DND-41 (cell line): ENCODE measurements around the gene C6orf62.
"Not testable (repeated sequence)": the region's sequence is repeated elsewhere in the genome, so short reads cannot be mapped to it uniquely, and the experiment has no call there.

Source experiments
- ATAC-seq: fragments of 200-7000 bp; cut with Tn5 transposase; 3 replicates; pipeline ENCODE4 v1.9.1; 2021; ENCODE audit warnings: low read depth; ENCODE audit not compliant: insufficient read depth
- DNase-seq: peaks from one replicate; pipeline ENCODE4 v3.0.0-alpha.2; 2020
- H2AFZ ChIP-seq: 2 replicates; pipeline ENCODE4 v1.6.0; 2012; ENCODE audit warnings: low read depth, low read length
- H3K27ac ChIP-seq: 2 replicates; pipeline ENCODE4 v1.5.1; 2012; ENCODE audit warnings: low read length, inconsistent platforms
- H3K27me3 ChIP-seq: fragments of 200-600 bp; sonication (generic); 2 replicates; pipeline ENCODE4 v1.6.0; 2012; ENCODE audit warnings: low read length, mild to moderate bottlenecking, inconsistent platforms; ENCODE audit not compliant: insufficient read depth, poor library complexity
- H3K36me3 ChIP-seq: 2 replicates; pipeline ENCODE4 v1.5.1; 2012; ENCODE audit warnings: low read length, inconsistent platforms; ENCODE audit not compliant: insufficient read depth
- H3K4me1 ChIP-seq: 2 replicates; pipeline ENCODE4 v1.5.1; 2012; ENCODE audit warnings: mild to moderate bottlenecking, low read length; ENCODE audit not compliant: insufficient read depth
- H3K4me2 ChIP-seq: 2 replicates; pipeline ENCODE4 v1.6.0; 2012; ENCODE audit warnings: mild to moderate bottlenecking, moderate library complexity, low read length, inconsistent platforms; ENCODE audit not compliant: insufficient read depth
- H3K4me3 ChIP-seq, 2 experiments: fragments of 200-600 bp in 1 of 2; shearing (Covaris generic) in 1 of 2; 2 replicates each; pipeline ENCODE4 v1.5.1; 2012 to 2016; ENCODE audit warnings: inconsistent platforms in 2 of 2, low read length in 2 of 2, mild to moderate bottlenecking in 2 of 2, low read depth in 1 of 2, moderate library complexity in 1 of 2
- H3K79me2 ChIP-seq: 2 replicates; pipeline ENCODE4 v1.6.0; 2012; ENCODE audit warnings: low read length, inconsistent platforms; ENCODE audit not compliant: insufficient read depth
- H3K9ac ChIP-seq: 2 replicates; pipeline ENCODE4 v1.6.0; 2012; ENCODE audit warnings: low read depth, mild to moderate bottlenecking, inconsistent platforms, low read length, moderate library complexity
- H3K9me3 ChIP-seq: 2 replicates; pipeline ENCODE4 v1.5.1; 2012; ENCODE audit warnings: low read length, moderate library complexity, mild to moderate bottlenecking, inconsistent platforms; ENCODE audit not compliant: insufficient read depth, severe bottlenecking
- H4K20me1 ChIP-seq: 2 replicates; pipeline ENCODE4 v1.6.0; 2012; ENCODE audit warnings: low read length; ENCODE audit not compliant: insufficient read depth
- CTCF ChIP-seq: IDR thresholded peaks from 2 replicates; pipeline ENCODE4 v1.5.1; 2012; ENCODE audit warnings: borderline replicate concordance, low read length, moderate library complexity, mild to moderate bottlenecking; ENCODE audit not compliant: poor library complexity, severe bottlenecking; ENCODE audit errors: extremely low read depth
- EZH2 ChIP-seq: IDR thresholded peaks from 3 replicates; pipeline ENCODE4 v1.6.1; 2012; ENCODE audit warnings: borderline replicate concordance, low read depth, mild to moderate bottlenecking, moderate library complexity, low read length, inconsistent platforms; ENCODE audit not compliant: severe bottlenecking

C6orf62 gene

DNA sequence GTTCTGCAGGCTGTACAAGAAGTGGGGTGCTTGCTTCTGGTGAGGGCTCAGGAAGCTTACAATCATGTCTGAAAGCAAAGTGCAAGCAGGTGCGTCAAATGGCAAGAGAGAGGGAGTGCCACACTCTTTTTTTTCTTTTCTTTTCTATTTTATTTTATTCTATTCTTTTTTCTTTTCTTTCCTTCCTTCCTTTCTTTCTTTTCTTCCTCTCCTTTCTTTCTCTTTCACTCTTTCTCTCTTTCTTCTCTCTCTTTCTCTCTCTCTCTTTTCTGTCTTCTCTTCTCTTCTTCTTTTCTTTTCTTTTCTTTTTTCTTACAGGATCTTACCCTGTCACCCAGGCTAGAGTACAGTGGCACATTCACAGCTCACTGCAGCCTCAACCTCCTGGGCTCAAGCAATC lies 32.5 kb downstream of the C6orf62 start:
- H4K20me1 ChIP-seq, result no peaks in the 10 kb centered on the region
- H3K9ac ChIP-seq, result no peak overlapping the region
- no peaks in the 10 kb centered on the region for H3K9me3 ChIP-seq
- H3K27me3 ChIP-seq, result no peaks in the 10 kb centered on the region
- H3K4me3 ChIP-seq, result no peak overlapping the region
- no peaks in the 10 kb centered on the region for H3K79me2 ChIP-seq
- H3K36me3 ChIP-seq, result peaks cover 3% of the 10 kb centered on the region; the same call in 1 of the 2 replicates
- DNase-seq (no peak), ATAC-seq (no peak)
- TF ChIP-seq CTCF (no peak), EZH2 (no peak)
- H3K4me1 ChIP-seq, result no peaks in the 10 kb centered on the region
- no peak overlapping the region for H2AFZ ChIP-seq
- no peak overlapping the region for H3K27ac ChIP-seq
- no peak overlapping the region for H3K4me2 ChIP-seq

DNA sequence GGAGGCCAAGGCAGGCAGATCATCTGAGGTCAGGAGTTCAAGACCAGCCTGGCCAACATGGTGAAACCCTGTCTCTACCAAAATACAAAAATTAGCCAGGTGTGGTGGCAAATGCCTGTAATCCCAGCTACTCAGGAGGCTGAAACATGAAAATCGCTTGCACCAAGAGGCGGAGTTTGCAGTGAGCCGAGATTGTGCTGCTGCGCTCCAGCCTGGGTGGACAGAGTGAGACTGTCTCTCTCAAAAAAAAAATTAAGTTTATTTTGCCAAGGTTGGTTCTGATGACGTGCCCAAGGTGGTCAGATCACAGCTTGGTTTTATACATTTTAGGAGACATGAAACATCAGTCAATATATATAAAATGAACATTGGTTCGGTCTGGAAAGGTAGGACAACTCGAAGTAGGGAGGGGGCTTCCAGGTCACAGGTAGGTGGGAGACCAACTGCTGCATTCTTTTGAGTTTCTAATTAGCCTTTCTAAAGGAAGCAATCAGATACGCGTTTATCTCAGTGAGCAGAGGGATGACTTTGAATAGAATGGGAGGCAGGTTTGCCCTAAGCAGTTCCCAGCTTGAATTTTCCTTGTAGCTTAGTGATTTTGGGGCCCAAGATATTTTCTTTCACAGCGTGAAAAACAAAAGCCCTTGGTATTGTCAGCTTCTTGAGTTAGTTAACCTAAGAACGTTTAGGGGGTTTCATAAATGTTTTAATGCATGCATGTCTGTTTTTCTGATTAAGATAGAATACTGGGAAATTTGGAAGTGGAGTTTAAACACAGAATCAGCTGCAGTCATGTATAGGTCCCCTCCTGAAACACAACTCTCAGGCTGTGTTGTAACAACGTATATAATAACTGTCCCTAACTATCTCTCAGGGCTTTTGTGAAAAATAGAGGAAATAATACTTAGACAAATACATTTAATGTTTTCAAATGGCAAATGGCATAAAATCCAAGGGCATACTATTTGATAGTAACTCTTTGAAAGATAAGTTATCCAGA lies 35.4 kb downstream of the C6orf62 start:
- Histone ChIP-seq H4K20me1 (no peaks in the 10 kb centered on the region), H3K9ac (no peak overlapping the region), H3K79me2 (no peaks in the 10 kb centered on the region), H3K36me3 (peaks cover 3% of the 10 kb centered on the region; the same call in 1 of the 2 replicates), H3K4me3 (no peak overlapping the region), H3K27ac (no peak overlapping the region), H3K4me1 (no peaks in the 10 kb centered on the region), H3K4me2 (no peak overlapping the region), H2AFZ (no peak overlapping the region), H3K27me3 (no peaks in the 10 kb centered on the region), H3K9me3 (no peaks in the 10 kb centered on the region)
- TF ChIP-seq EZH2, result no peak
- no peak for TF ChIP-seq CTCF
- ATAC-seq, result no peak
- no peak for DNase-seq

GRCh38 chr6:24680582-24680981 lies 38.4 kb downstream of the C6orf62 start:
- Histone ChIP-seq H3K9ac (no peak overlapping the region), H3K36me3 (no peaks in the 10 kb centered on the region), H3K4me2 (no peak overlapping the region), H3K27me3 (no peaks in the 10 kb centered on the region), H3K9me3 (no peaks in the 10 kb centered on the region), H3K27ac (no peak overlapping the region), H2AFZ (no peak overlapping the region), H3K4me3 (no peak overlapping the region), H3K79me2 (no peaks in the 10 kb centered on the region), H3K4me1 (no peaks in the 10 kb centered on the region), H4K20me1 (no peaks in the 10 kb centered on the region)
- no peak for DNase-seq
- TF ChIP-seq EZH2, result no peak
- TF ChIP-seq CTCF, result no peak
- ATAC-seq, result no peak

GRCh38 chr6:24678792-24679352 lies 40.1 kb downstream of the C6orf62 start:
- H3K4me1 ChIP-seq, ATAC-seq, H3K79me2 ChIP-seq, DNase-seq, H3K9ac ChIP-seq, H3K9me3 ChIP-seq, H3K27me3 ChIP-seq, H4K20me1 ChIP-seq, H3K27ac ChIP-seq, H2AFZ ChIP-seq, H3K36me3 ChIP-seq, H3K4me3 ChIP-seq, H3K4me2 ChIP-seq: not testable (repeated sequence)
